Measurements from ENCODE around the gene TMEM63C. TPM values are rescaled to one million over a fixed set of nuclear protein-coding genes. Genes with fewer than 3 reads are reported as not detected.

TMEM63C gene
- total RNA-seq, 4 donors from 2014 or later = 11.4 to 37.6 (median 18.9) TPM

- no peak for DNase-seq (ENCODE audit: low spot score in 2 of 2)
- TF ChIP-seq CTCF (IDR thresholded peaks at IDR 0.05) (no peak), POLR2A (IDR thresholded peaks at IDR 0.05) (no peak)
- H3K4me3 ChIP-seq (ENCODE audit: low read depth, poor library complexity, severe bottlenecking) = no peak overlapping the region
- intact Hi-C loops (cut with DNase I; ENCODE audit: low total_unique reads) = no loop called here
- 1 to 3% methylated on average over 37 to 50 of the region's 52 CpGs for WGBS, 2 donors
Observed at GRCh38 chr14:77139540-77140358, 41.8 kb upstream of the TMEM63C start.

GRCh38 chr14:77140359-77141213, 41.0 kb upstream of the TMEM63C start:
- no peak overlapping the region for H3K4me3 ChIP-seq (ENCODE audit: low read depth, poor library complexity, severe bottlenecking)
- WGBS, 2 donors = 1 to 5% methylated on average over 36 to 43 of the region's 67 CpGs
- DNase-seq (ENCODE audit: low spot score in 2 of 2) = no peak
- intact Hi-C loops (cut with DNase I; ENCODE audit: low total_unique reads) = no loop called here
- TF ChIP-seq POLR2A (IDR thresholded peaks at IDR 0.05) (no peak), CTCF (IDR thresholded peaks at IDR 0.05) (no peak)

GRCh38 chr14:77141214-77142004, 40.2 kb upstream of the TMEM63C start, which contains the start of gene ZDHHC22:
Gene ZDHHC22, minus strand, starts transcription at chr14:77141791. Its CDS starts 2,053 bp downstream, at chr14:77139738.
- 0 to 1% methylated on average over 10 to 14 of the region's 77 CpGs for WGBS, 2 donors
- no peak for TF ChIP-seq CTCF (IDR thresholded peaks at IDR 0.05)
- TF ChIP-seq POLR2A (IDR thresholded peaks at IDR 0.05) = no peak
- intact Hi-C loops (cut with DNase I; ENCODE audit: low total_unique reads) = no loop called here
- H3K4me3 ChIP-seq (ENCODE audit: low read depth, poor library complexity, severe bottlenecking) = no peak within 1 kb of the TSS
- no peak for DNase-seq (ENCODE audit: low spot score in 2 of 2)

- DNase-seq (ENCODE audit: low spot score in 2 of 2) = no peak
- no peak overlapping the region for H3K4me3 ChIP-seq (ENCODE audit: low read depth, poor library complexity, severe bottlenecking)
- TF ChIP-seq CTCF (IDR thresholded peaks at IDR 0.05) (no peak), POLR2A (IDR thresholded peaks at IDR 0.05) (no peak)
- intact Hi-C loops (cut with DNase I; ENCODE audit: low total_unique reads) = no loop called here
- WGBS, 2 donors = 11 to 17% methylated on average over 9 of the region's 9 CpGs
Observed at GRCh38 chr14:77142005-77142800, 39.4 kb upstream of the TMEM63C start.

- intact Hi-C loops (cut with DNase I; ENCODE audit: low total_unique reads) = no loop called here
- no peak for DNase-seq (ENCODE audit: low spot score in 2 of 2)
- no peak overlapping the region for H3K4me3 ChIP-seq (ENCODE audit: low read depth, poor library complexity, severe bottlenecking)
- WGBS, 2 donors = 4 to 21% methylated on average over 4 of the region's 4 CpGs
- TF ChIP-seq CTCF (IDR thresholded peaks at IDR 0.05) (no peak), POLR2A (IDR thresholded peaks at IDR 0.05) (no peak)
Observed at GRCh38 chr14:77143071-77143470, 38.5 kb upstream of the TMEM63C start.
